NB4 (cell line): ENCODE data around the gene ME3.

Experiments
- DNase-seq: peaks from one replicate; pipeline ENCODE4 v3.0.0; 2010; ENCODE audit warnings: low read depth
- H3K4me3 ChIP-seq: one replicate; pipeline ENCODE4 v1.5.1; 2011; ENCODE audit warnings: mild to moderate bottlenecking, low read depth, low read length, moderate library complexity
- CTCF ChIP-seq: IDR thresholded peaks from one replicate; pipeline ENCODE4 v1.5.1; 2012; ENCODE audit warnings: low read depth, low read length
- MAX ChIP-seq: IDR thresholded peaks from 2 replicates; pipeline ENCODE4 v1.6.1; 2011; ENCODE audit warnings: low read depth, low read length
- MYC ChIP-seq: IDR thresholded peaks from 2 replicates; pipeline ENCODE4 v1.6.1; 2011; ENCODE audit warnings: low read depth, low read length
- POLR2A ChIP-seq: IDR thresholded peaks from 2 replicates; pipeline ENCODE4 v1.6.1; 2011; ENCODE audit warnings: mild to moderate bottlenecking; ENCODE audit not compliant: insufficient read length; ENCODE audit errors: extremely low read depth

The ME3 gene

GRCh38 chr11:86639137-86639536 lies 33.3 kb downstream of the ME3 start:
- no peak for DNase-seq
- H3K4me3 ChIP-seq, result no peak overlapping the region

GRCh38 chr11:86638673-86639072 lies 33.7 kb downstream of the ME3 start:
- no peak for DNase-seq
- no peak overlapping the region for H3K4me3 ChIP-seq
- no peak for TF ChIP-seq MYC
- no peak for TF ChIP-seq POLR2A
- TF ChIP-seq CTCF, result no peak
- no peak for TF ChIP-seq MAX

More at GRCh38 chr11:86639137-86639536, 33.3 kb downstream of the ME3 start:
- no peak for TF ChIP-seq MYC
- TF ChIP-seq POLR2A, result no peak
- TF ChIP-seq MAX, result no peak
- no peak for TF ChIP-seq CTCF

GRCh38 chr11:86637988-86638387 lies 34.4 kb downstream of the ME3 start:
- no peak for TF ChIP-seq POLR2A
- TF ChIP-seq MAX, result no peak
- no peak for TF ChIP-seq CTCF
- TF ChIP-seq MYC, result no peak
- peak; percentile 12 for DNase-seq
- no peak overlapping the region for H3K4me3 ChIP-seq

GRCh38 chr11:86636275-86636674 lies 36.1 kb downstream of the ME3 start:
- no peak overlapping the region for H3K4me3 ChIP-seq
- DNase-seq, result no peak
- TF ChIP-seq CTCF (no peak), POLR2A (no peak), MYC (no peak), MAX (no peak)

GRCh38 chr11:86632499-86633269 lies 39.7 kb downstream of the ME3 start:
- TF ChIP-seq MYC (no peak), POLR2A (no peak), CTCF (peak; percentile 35)
- peak; percentile 72 for DNase-seq
- H3K4me3 ChIP-seq, result no peak overlapping the region
